ACHN (cell line): ENCODE results near the gene LRP5.

Source experiments
- DNase-seq: peaks from one replicate; pipeline ENCODE4 v3.0.0-alpha.2; 2015
- in situ Hi-C: cut with HindIII; loops from 2 replicates; pipeline ENCODE4 v1.10.0; 2017; ENCODE audit warnings: low sequenced_read_pairs, low pct_ligation_motif_present, low pct_unique_long_range_greater_than_20kb

LRP5 gene

DNA sequence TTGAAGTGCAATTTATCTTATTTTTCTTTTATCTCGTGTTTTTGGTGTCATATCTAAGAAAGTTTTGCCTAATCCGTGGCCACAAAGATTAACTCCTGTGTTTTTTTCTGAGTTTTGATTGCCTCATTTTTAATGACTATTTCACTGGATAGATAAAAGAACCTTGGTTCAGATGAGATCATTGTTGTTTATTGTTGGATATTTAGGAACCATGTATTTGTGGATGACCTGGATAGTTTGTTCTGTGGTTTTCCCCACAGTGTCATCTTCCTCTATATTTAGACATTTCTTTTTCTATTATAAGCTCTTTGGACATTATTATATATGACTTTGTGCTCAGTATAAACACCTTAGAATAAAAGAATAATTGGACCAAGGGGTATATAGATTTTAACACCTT lies 185.4 kb downstream of the LRP5 start:
- DNase-seq: no peak
- in situ Hi-C loops: no loop called here

DNA sequence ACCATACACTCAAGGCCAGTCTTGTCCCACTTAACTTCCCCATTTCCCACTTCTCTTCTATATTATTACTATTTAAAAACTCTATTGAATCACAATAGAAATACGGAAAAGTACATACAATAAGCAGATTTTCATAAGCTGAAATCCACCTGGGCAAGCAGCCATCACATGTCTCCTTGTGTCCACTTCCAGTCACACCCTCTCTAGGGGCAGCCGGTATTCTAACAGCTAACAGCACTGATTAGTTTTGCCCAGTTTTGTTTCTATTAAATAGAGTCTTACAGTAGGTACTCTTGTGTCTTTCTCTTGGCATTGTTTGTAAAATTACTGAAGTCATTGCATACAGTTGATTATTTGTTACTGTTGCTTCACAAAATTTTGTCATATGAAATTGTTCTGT lies 185.9 kb downstream of the LRP5 start:
- in situ Hi-C loops: no loop called here
- no peak for DNase-seq
